ENCODE measurements around the gene ATP8B4.

ATP8B4 gene

GRCh38 chr15:49890689-49891088 is 228.3 kb downstream of the ATP8B4 start:
- no peak for TF ChIP-seq JUND (IDR thresholded peaks at IDR 0.05; ENCODE audit: low read depth)
- DNase-seq (ENCODE audit: low read depth in 1 of 2, low spot score in 1 of 2) = no peak
- in situ Hi-C loops (cut with HindIII; ENCODE audit: low pct_unique_long_range_greater_than_20kb, low sequenced_read_pairs) = no loop called here

GRCh38 chr15:49889536-49889935 is 229.5 kb downstream of the ATP8B4 start:
- in situ Hi-C loops (cut with HindIII; ENCODE audit: low pct_unique_long_range_greater_than_20kb, low sequenced_read_pairs) = no loop called here

GRCh38 chr15:49888734-49889133 is 230.3 kb downstream of the ATP8B4 start:
- in situ Hi-C loops (cut with HindIII; ENCODE audit: low pct_unique_long_range_greater_than_20kb, low sequenced_read_pairs) = no loop called here
- TF ChIP-seq JUND (IDR thresholded peaks at IDR 0.05; ENCODE audit: low read depth) = no peak
- no peak for DNase-seq (ENCODE audit: low read depth in 1 of 2, low spot score in 1 of 2)

More at GRCh38 chr15:49889536-49889935, 229.5 kb downstream of the ATP8B4 start:
- no peak for TF ChIP-seq JUND (IDR thresholded peaks at IDR 0.05; ENCODE audit: low read depth)
- no peak for DNase-seq (ENCODE audit: low read depth in 1 of 2, low spot score in 1 of 2)

- in situ Hi-C loops (cut with HindIII; ENCODE audit: low pct_unique_long_range_greater_than_20kb, low sequenced_read_pairs) = no loop called here
- no peak for DNase-seq (ENCODE audit: low read depth in 1 of 2, low spot score in 1 of 2)
- TF ChIP-seq JUND (IDR thresholded peaks at IDR 0.05; ENCODE audit: low read depth) = no peak
Observed at GRCh38 chr15:49888323-49888693, 230.7 kb downstream of the ATP8B4 start.

GRCh38 chr15:49887659-49888322 is 231.2 kb downstream of the ATP8B4 start:
- in situ Hi-C loops (cut with HindIII; ENCODE audit: low pct_unique_long_range_greater_than_20kb, low sequenced_read_pairs) = no loop called here
- TF ChIP-seq JUND (IDR thresholded peaks at IDR 0.05; ENCODE audit: low read depth) = no peak
- DNase-seq (ENCODE audit: low read depth in 1 of 2, low spot score in 1 of 2) = no peak

- no peak for TF ChIP-seq JUND (IDR thresholded peaks at IDR 0.05; ENCODE audit: low read depth)
- in situ Hi-C loops (cut with HindIII; ENCODE audit: low pct_unique_long_range_greater_than_20kb, low sequenced_read_pairs) = no loop called here
- no peak for DNase-seq (ENCODE audit: low read depth in 1 of 2, low spot score in 1 of 2)
Observed at GRCh38 chr15:49883121-49883520, 235.9 kb downstream of the ATP8B4 start.

GRCh38 chr15:49881866-49882265 is 237.2 kb downstream of the ATP8B4 start:
- no peak for TF ChIP-seq JUND (IDR thresholded peaks at IDR 0.05; ENCODE audit: low read depth)
- DNase-seq (ENCODE audit: low read depth in 1 of 2, low spot score in 1 of 2) = no peak
- in situ Hi-C loops (cut with HindIII; ENCODE audit: low pct_unique_long_range_greater_than_20kb, low sequenced_read_pairs) = no loop called here

- no peak for TF ChIP-seq JUND (IDR thresholded peaks at IDR 0.05; ENCODE audit: low read depth)
- in situ Hi-C loops (cut with HindIII; ENCODE audit: low pct_unique_long_range_greater_than_20kb, low sequenced_read_pairs) = no loop called here
- DNase-seq (ENCODE audit: low read depth in 1 of 2, low spot score in 1 of 2) = no peak
Observed at GRCh38 chr15:49881433-49881832, 237.6 kb downstream of the ATP8B4 start.

- DNase-seq (ENCODE audit: low read depth in 1 of 2, low spot score in 1 of 2) = no peak
- in situ Hi-C loops (cut with HindIII; ENCODE audit: low pct_unique_long_range_greater_than_20kb, low sequenced_read_pairs) = no loop called here
- TF ChIP-seq JUND (IDR thresholded peaks at IDR 0.05; ENCODE audit: low read depth) = no peak
Observed at GRCh38 chr15:49877873-49878521, 241.0 kb downstream of the ATP8B4 start.

- in situ Hi-C loops (cut with HindIII; ENCODE audit: low pct_unique_long_range_greater_than_20kb, low sequenced_read_pairs) = no loop called here
- no peak for TF ChIP-seq JUND (IDR thresholded peaks at IDR 0.05; ENCODE audit: low read depth)
- DNase-seq (ENCODE audit: low read depth in 1 of 2, low spot score in 1 of 2) = no peak
Observed at GRCh38 chr15:49877117-49877872, 241.7 kb downstream of the ATP8B4 start.

- TF ChIP-seq JUND (IDR thresholded peaks at IDR 0.05; ENCODE audit: low read depth) = no peak
- DNase-seq (ENCODE audit: low read depth in 1 of 2, low spot score in 1 of 2) = peak in 1 of 2 experiments; percentile 65
- in situ Hi-C loops (cut with HindIII; ENCODE audit: low pct_unique_long_range_greater_than_20kb, low sequenced_read_pairs) = no loop called here
Observed at GRCh38 chr15:49876401-49877038, 242.5 kb downstream of the ATP8B4 start.

GRCh38 chr15:49875392-49875791 is 243.6 kb downstream of the ATP8B4 start:
- TF ChIP-seq JUND (IDR thresholded peaks at IDR 0.05; ENCODE audit: low read depth) = no peak
- peak in 1 of 2 experiments; percentile 40 for DNase-seq (ENCODE audit: low read depth in 1 of 2, low spot score in 1 of 2)
- in situ Hi-C loops (cut with HindIII; ENCODE audit: low pct_unique_long_range_greater_than_20kb, low sequenced_read_pairs) = no loop called here

- in situ Hi-C loops (cut with HindIII; ENCODE audit: low pct_unique_long_range_greater_than_20kb, low sequenced_read_pairs) = no loop called here
- no peak for TF ChIP-seq JUND (IDR thresholded peaks at IDR 0.05; ENCODE audit: low read depth)
- no peak for DNase-seq (ENCODE audit: low read depth in 1 of 2, low spot score in 1 of 2)
Observed at GRCh38 chr15:49870472-49870871, 248.6 kb downstream of the ATP8B4 start.

All from T47D (cell line).